Neural progenitor cell (in vitro differentiated cells): ENCODE data around the gene RTP3. TPM values are rescaled to one million over a fixed set of nuclear protein-coding genes. Genes with fewer than 3 reads are reported as not detected.
A peak's percentile ranks its signal among the peaks of the same experiment; 100 is the strongest.

ENCODE experiments used
- DNase-seq: peaks from one replicate; pipeline ENCODE4 v3.0.0-alpha.2; 2016; ENCODE audit warnings: low spot score
- H2AFZ ChIP-seq: fragments of 200-600 bp; sonication (generic); replicated peaks from 2 replicates; pipeline ENCODE4 v1.6.1; 2016; ENCODE audit warnings: antibody characterized with exemption
- H3F3A ChIP-seq: fragments of 200-600 bp; sonication (generic); 2 replicates; pipeline ENCODE4 v1.6.1; 2016; ENCODE audit warnings: antibody characterized with exemption, low read depth
- H3K27ac ChIP-seq: fragments of 200-600 bp; sonication (generic); 2 replicates; pipeline ENCODE4 v1.5.1; 2016; ENCODE audit warnings: mild to moderate bottlenecking
- H3K27me3 ChIP-seq: fragments of 200-600 bp; sonication (generic); 2 replicates; pipeline ENCODE4 v1.6.1; 2016; ENCODE audit warnings: mild to moderate bottlenecking, moderate library complexity
- H3K36me3 ChIP-seq: fragments of 200-600 bp; sonication (generic); 2 replicates; pipeline ENCODE4 v1.5.1; 2016
- H3K4me1 ChIP-seq: fragments of 200-600 bp; sonication (generic); 2 replicates; pipeline ENCODE4 v1.6.1; 2016; ENCODE audit warnings: mixed run types
- H3K4me2 ChIP-seq: fragments of 200-600 bp; sonication (generic); 2 replicates; pipeline ENCODE4 v1.6.1; 2016
- H3K4me3 ChIP-seq: fragments of 200-600 bp; sonication (generic); 2 replicates; pipeline ENCODE4 v1.5.1; 2016
- H3K79me2 ChIP-seq: fragments of 200-600 bp; sonication (generic); 2 replicates; pipeline ENCODE4 v1.6.1; 2016; ENCODE audit warnings: low read depth
- H3K9ac ChIP-seq: fragments of 200-600 bp; sonication (generic); 2 replicates; pipeline ENCODE4 v1.6.1; 2016
- H3K9me3 ChIP-seq: fragments of 200-600 bp; sonication (generic); 2 replicates; pipeline ENCODE4 v1.5.1; 2016; ENCODE audit warnings: low read depth
- H4K20me1 ChIP-seq: fragments of 200-600 bp; sonication (generic); 2 replicates; pipeline ENCODE4 v1.6.1; 2016; ENCODE audit warnings: low read depth
- H3K27ac Mint-ChIP-seq: 3 replicates; pipeline ENCODE4 v1.8.0; 2021; ENCODE audit warnings: mixed read lengths
- H3K27me3 Mint-ChIP-seq: 2 replicates; pipeline ENCODE4 v1.8.0; 2022; ENCODE audit warnings: low read depth, mild to moderate bottlenecking, inconsistent platforms, moderate library complexity, mixed read lengths; ENCODE audit not compliant: insufficient read depth
- H3K36me3 Mint-ChIP-seq: 3 replicates; pipeline ENCODE4 v1.8.0; 2021; ENCODE audit warnings: mixed read lengths
- H3K4me1 Mint-ChIP-seq: 3 replicates; pipeline ENCODE4 v1.8.0; 2021; ENCODE audit warnings: mixed read lengths
- H3K4me3 Mint-ChIP-seq: 3 replicates; pipeline ENCODE4 v1.8.0; 2021; ENCODE audit warnings: mild to moderate bottlenecking, moderate library complexity, mixed read lengths
- H3K9me3 Mint-ChIP-seq: 3 replicates; pipeline ENCODE4 v1.8.0; 2020; ENCODE audit warnings: mixed read lengths
- EZH2 ChIP-seq: fragments of 200-600 bp; sonication (generic); IDR thresholded peaks from 2 replicates; pipeline ENCODE4 v1.6.1; 2017; ENCODE audit warnings: antibody characterized with exemption, mild to moderate bottlenecking, moderate library complexity
- EZH2phosphoT487 ChIP-seq: fragments of 200-600 bp; sonication (generic); IDR thresholded peaks from 2 replicates; pipeline ENCODE4 v1.6.1; 2017; ENCODE audit warnings: antibody characterized with exemption
- total RNA-seq: library from RNA; depleted of rRNA; stranded (reverse); fragments of >200 nt; gene quantifications from 2 replicates; pipeline ENCODE4 v1.2.3, GENCODE V29; 2015; ENCODE audit warnings: low replicate concordance
- TF ChIP-seq, protein P1 (sequence below): fragments of 200-600 bp; sonication (generic); IDR thresholded peaks from 2 replicates; pipeline ENCODE4 v1.5.1; 2017; ENCODE audit warnings: antibody characterized with exemption, mild to moderate bottlenecking

The RTP3 gene
- total RNA-seq, 1 donor from 2014 or later, result not detected

DNA sequence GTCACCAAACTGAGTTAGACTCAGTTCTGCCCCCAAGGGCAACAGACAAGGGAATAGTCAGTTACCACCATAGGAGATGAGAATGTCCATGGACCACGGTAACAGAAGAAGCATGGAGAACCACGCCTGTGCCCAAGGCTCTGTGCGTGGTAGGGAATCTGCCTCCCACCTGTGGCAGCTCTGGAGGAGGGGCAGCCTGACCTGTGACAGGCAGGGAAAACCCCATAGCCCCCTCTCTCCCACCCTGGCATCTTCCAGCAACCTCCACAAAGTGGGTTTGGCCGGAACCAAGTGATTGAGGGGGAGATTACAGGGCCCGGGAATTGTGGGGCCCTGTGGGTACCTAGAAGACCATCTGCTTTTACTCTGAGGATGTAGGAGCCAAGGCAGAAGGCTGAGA is 18.8 kb upstream of the RTP3 start:
- no peak overlapping the region for H3K4me3 Mint-ChIP-seq
- H3K4me1 ChIP-seq, result no peaks in the 10 kb centered on the region
- no peaks in the 10 kb centered on the region for H4K20me1 ChIP-seq
- H3K27me3 ChIP-seq, result no peaks in the 10 kb centered on the region
- H3K9me3 Mint-ChIP-seq, result peaks cover 11% of the 10 kb centered on the region
- no peak overlapping the region for H3K4me2 ChIP-seq
- no peak for DNase-seq
- H3K9ac ChIP-seq, result no peak overlapping the region
- no peaks in the 10 kb centered on the region for H3K36me3 ChIP-seq
- no peaks in the 10 kb centered on the region for H3F3A ChIP-seq
- no peak overlapping the region for H3K27ac Mint-ChIP-seq
- H3K36me3 Mint-ChIP-seq, result no peaks in the 10 kb centered on the region
- TF ChIP-seq, protein P1, sequence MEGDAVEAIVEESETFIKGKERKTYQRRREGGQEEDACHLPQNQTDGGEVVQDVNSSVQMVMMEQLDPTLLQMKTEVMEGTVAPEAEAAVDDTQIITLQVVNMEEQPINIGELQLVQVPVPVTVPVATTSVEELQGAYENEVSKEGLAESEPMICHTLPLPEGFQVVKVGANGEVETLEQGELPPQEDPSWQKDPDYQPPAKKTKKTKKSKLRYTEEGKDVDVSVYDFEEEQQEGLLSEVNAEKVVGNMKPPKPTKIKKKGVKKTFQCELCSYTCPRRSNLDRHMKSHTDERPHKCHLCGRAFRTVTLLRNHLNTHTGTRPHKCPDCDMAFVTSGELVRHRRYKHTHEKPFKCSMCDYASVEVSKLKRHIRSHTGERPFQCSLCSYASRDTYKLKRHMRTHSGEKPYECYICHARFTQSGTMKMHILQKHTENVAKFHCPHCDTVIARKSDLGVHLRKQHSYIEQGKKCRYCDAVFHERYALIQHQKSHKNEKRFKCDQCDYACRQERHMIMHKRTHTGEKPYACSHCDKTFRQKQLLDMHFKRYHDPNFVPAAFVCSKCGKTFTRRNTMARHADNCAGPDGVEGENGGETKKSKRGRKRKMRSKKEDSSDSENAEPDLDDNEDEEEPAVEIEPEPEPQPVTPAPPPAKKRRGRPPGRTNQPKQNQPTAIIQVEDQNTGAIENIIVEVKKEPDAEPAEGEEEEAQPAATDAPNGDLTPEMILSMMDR, result no peak
- TF ChIP-seq EZH2phosphoT487 (no peak), EZH2 (no peak)
- peaks cover 10% of the 10 kb centered on the region for H3K27me3 Mint-ChIP-seq
- no peak overlapping the region for H3K27ac ChIP-seq
- no peaks in the 10 kb centered on the region for H3K9me3 ChIP-seq
- H2AFZ ChIP-seq, result no peak overlapping the region
- H3K4me3 ChIP-seq, result no peak overlapping the region
- no peaks in the 10 kb centered on the region for H3K4me1 Mint-ChIP-seq
- H3K79me2 ChIP-seq, result no peaks in the 10 kb centered on the region

- Mint-ChIP-seq H3K9me3 (peaks cover 4% of the 10 kb centered on the region), H3K4me3 (no peak overlapping the region), H3K27me3 (peaks cover 10% of the 10 kb centered on the region), H3K27ac (no peak overlapping the region), H3K36me3 (no peaks in the 10 kb centered on the region), H3K4me1 (no peaks in the 10 kb centered on the region)
- Histone ChIP-seq H3K27ac (no peak overlapping the region), H4K20me1 (no peaks in the 10 kb centered on the region), H3K79me2 (no peaks in the 10 kb centered on the region), H3K9ac (no peak overlapping the region), H3K27me3 (no peaks in the 10 kb centered on the region), H3K4me3 (no peak overlapping the region), H3K4me1 (no peaks in the 10 kb centered on the region), H2AFZ (no peak overlapping the region), H3K4me2 (no peak overlapping the region), H3K36me3 (no peaks in the 10 kb centered on the region), H3F3A (no peaks in the 10 kb centered on the region), H3K9me3 (no peaks in the 10 kb centered on the region)
- DNase-seq, result no peak
- no peak for TF ChIP-seq EZH2
- TF ChIP-seq, protein P1, result no peak
- no peak for TF ChIP-seq EZH2phosphoT487
Measured at GRCh38 chr3:46479696-46480095, 18.1 kb upstream of the RTP3 start.

GRCh38 chr3:46480491-46481195 is 17.1 kb upstream of the RTP3 start:
- Histone ChIP-seq H3K9ac (no peak overlapping the region), H3K4me2 (no peak overlapping the region), H2AFZ (no peak overlapping the region), H4K20me1 (no peaks in the 10 kb centered on the region), H3K27me3 (no peaks in the 10 kb centered on the region), H3K36me3 (no peaks in the 10 kb centered on the region), H3K27ac (no peak overlapping the region), H3K4me3 (no peak overlapping the region), H3K9me3 (no peaks in the 10 kb centered on the region), H3K79me2 (no peaks in the 10 kb centered on the region), H3F3A (no peaks in the 10 kb centered on the region), H3K4me1 (no peaks in the 10 kb centered on the region)
- no peak for TF ChIP-seq EZH2
- no peak for TF ChIP-seq EZH2phosphoT487
- TF ChIP-seq, protein P1, result no peak
- H3K4me3 Mint-ChIP-seq, result no peak overlapping the region
- H3K4me1 Mint-ChIP-seq, result no peaks in the 10 kb centered on the region
- no peaks in the 10 kb centered on the region for H3K9me3 Mint-ChIP-seq
- DNase-seq, result no peak
- H3K27ac Mint-ChIP-seq, result peak overlapping the region; percentile 46
- no peaks in the 10 kb centered on the region for H3K36me3 Mint-ChIP-seq
- peaks cover 7% of the 10 kb centered on the region for H3K27me3 Mint-ChIP-seq
